Gastrocnemius medialis (tissue), 4 donors: Measurements from ENCODE around the gene ERC1.

Source experiments
- CTCF ChIP-seq, 5 experiments: fragments of 450-650 bp in 3 of 5; fragments of 200-600 bp in 2 of 5; sonication (generic) in 2 of 5; IDR thresholded peaks in 4 of 5; conservative IDR thresholded peaks in 1 of 5; 1 replicate in 4 of 5; 2 replicates in 1 of 5; pipeline ENCODE4 v1.5.1; 2016 to 2019; ENCODE audit warnings: antibody characterized with exemption in 5 of 5, mild to moderate bottlenecking in 3 of 5, moderate library complexity in 3 of 5
- POLR2A ChIP-seq, 2 donors: fragments of 450-650 bp; IDR thresholded peaks; one replicate each; pipeline ENCODE4 v1.6.1; 2017; ENCODE audit warnings: antibody characterized with exemption in 2 of 2, mild to moderate bottlenecking in 2 of 2, moderate library complexity in 2 of 2

DNA sequence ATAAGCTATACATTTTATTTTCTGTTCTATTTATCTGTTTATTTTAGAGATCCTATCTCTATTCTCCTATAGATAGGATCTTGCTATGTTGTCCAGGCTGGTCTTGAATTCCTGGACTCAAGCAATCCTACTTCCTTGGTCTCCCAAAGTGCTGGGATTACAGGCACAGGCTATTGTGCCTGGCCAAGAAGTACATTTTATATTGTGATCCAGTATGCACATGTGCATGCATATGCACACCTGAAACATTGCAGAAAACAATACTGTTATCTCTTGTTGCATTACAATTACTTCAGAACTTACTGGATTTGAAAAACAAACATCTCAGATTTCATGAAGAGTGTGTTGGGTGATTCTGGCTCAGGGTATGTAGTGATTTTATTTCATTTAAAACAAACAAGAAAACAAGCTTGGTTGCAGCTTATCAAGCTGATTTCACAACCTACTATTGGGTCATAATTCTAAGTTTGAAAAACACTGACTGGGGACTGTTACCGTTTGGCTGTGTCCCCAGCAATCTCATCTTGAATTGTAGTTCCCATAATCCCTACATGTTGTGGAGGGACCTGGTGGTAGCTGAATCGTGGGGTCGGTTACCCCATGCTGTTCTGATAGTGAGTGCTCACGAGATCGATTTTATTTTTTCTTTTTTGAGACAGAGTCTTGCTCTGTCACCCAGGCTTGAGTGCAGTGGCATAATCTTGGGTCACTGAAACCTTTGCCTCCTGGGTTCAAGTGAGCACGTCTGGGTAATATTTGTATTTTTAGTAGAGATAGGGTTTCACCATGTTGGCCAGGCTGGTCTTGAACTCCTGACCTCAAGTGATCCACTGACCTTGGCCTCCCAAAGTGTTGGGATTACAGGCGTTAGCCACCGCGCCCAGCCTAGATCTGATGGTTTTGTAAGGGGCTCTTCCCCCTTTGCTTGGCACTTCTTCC, 31.3 kb downstream of the ERC1 start:
- TF ChIP-seq CTCF (IDR thresholded peaks at IDR 0.05 in 4 of 5, conservative IDR thresholded peaks at IDR 0.05 in 1 of 5) (no peak), POLR2A (IDR thresholded peaks at IDR 0.05) (no peak)
